ENCODE results near the gene IL10. TPM values are rescaled to one million over a fixed set of nuclear protein-coding genes. Genes with fewer than 3 reads are reported as not detected.

Gene IL10
- polyA plus RNA-seq, 1 of the 3 experiments (the other 2 are of a cell fraction): not detected

DNA sequence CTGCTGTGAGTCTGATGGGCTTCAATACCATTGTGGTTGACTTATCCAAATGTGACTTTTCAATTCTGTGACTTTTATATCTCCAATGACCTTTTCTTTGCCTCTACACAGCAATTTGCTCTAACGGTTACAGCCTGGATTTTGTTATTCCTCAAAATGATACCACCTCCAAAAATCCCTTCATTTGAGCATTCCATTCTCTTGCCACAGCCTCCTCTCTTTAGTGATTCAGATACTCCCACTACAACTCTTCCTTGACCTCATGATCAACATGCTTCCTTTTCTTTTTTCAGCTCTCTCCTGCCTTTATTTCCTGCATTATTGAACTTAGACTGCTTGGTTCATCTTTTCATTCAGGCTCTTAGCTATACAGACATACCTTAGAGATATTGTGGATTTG lies 18.3 kb downstream of the IL10 start:
- DNase-seq: no peak
- Histone ChIP-seq H2AFZ (ENCODE audit: low read depth) (no peak overlapping the region), H3K4me1 (ENCODE audit: control insufficient read depth in 1 of 2, insufficient read depth in 2 of 2, low read depth in 1 of 2, low read length in 1 of 2) (no peaks in the 10 kb centered on the region), H3K79me2 (ENCODE audit: insufficient read depth) (no peaks in the 10 kb centered on the region), H3K4me3 (ENCODE audit: low read depth in 2 of 2, low read length in 1 of 2) (no peak overlapping the region), H3F3A (replicated peaks; ENCODE audit: insufficient read depth) (no peaks in the 10 kb centered on the region), H3K9me2 (no peaks in the 10 kb centered on the region), H3K36me3 (replicated peaks in 1 of 2; ENCODE audit: control insufficient read depth in 1 of 2, insufficient read depth in 2 of 2, low read length in 1 of 2) (no peaks in the 10 kb centered on the region), H3K27ac (ENCODE audit: low read depth in 2 of 2, low read length in 1 of 2) (no peak overlapping the region), H4K20me1 (ENCODE audit: insufficient read depth) (no peaks in the 10 kb centered on the region), H3K9me3 (no peaks in the 10 kb centered on the region), H3K4me2 (no peak overlapping the region), H3K9ac (no peak overlapping the region), H3K27me3 (ENCODE audit: insufficient read depth) (no peaks in the 10 kb centered on the region)
- no peak for TF ChIP-seq RFX5 (IDR thresholded peaks at IDR 0.05; ENCODE audit: low read length)
- CTCF ChIA-PET: no interaction called here
- POLR2A ChIA-PET: no interaction called here
- 31% methylated on average over 1 of the region's 1 CpG for WGBS (ENCODE audit: low lambda C conversion rate)

DNA sequence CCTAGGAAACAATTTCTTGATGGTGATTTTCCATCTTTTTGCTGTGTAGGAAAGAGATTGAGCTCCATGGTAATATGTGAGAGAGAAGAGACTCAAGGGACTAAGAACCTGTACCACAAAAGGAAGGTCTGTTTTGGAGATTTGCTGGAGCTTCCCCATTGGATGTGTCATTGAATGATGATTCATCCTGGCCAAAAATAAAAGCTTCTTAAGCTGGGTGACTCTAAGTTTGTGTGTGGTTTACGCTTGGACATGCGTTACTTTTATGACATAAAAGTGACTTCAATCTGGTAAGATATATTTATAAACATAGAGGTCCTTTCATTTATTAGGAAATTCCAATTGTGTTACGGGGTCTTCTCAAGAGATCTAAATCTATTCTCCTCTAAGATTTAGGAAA lies 19.2 kb downstream of the IL10 start:
- DNase-seq: no peak
- ChIA-PET CTCF (interaction anchor here (1.0 to 1.7 kb wide), 2 partner anchors 8 to 18 kb away, joined by 4 to 5 read pairs; no protein-coding TSS in a partner anchor), POLR2A (no interaction called here)
- no peaks in the 10 kb centered on the region for H4K20me1 ChIP-seq (ENCODE audit: insufficient read depth)
- no peaks in the 10 kb centered on the region for H3F3A ChIP-seq (replicated peaks; ENCODE audit: insufficient read depth)
- WGBS (ENCODE audit: low lambda C conversion rate): 80% methylated on average over 3 of the region's 3 CpGs
- H3K27ac ChIP-seq (ENCODE audit: low read depth in 2 of 2, low read length in 1 of 2): no peak overlapping the region
- no peaks in the 10 kb centered on the region for H3K9me2 ChIP-seq
- H3K4me3 ChIP-seq (ENCODE audit: low read depth in 2 of 2, low read length in 1 of 2): no peak overlapping the region
- no peak overlapping the region for H3K9ac ChIP-seq
- no peak for TF ChIP-seq TCF12 (IDR thresholded peaks at IDR 0.05)
- no peak for TF ChIP-seq FOXM1 (IDR thresholded peaks at IDR 0.05; ENCODE audit: low read depth)
- TF ChIP-seq, protein P1, sequence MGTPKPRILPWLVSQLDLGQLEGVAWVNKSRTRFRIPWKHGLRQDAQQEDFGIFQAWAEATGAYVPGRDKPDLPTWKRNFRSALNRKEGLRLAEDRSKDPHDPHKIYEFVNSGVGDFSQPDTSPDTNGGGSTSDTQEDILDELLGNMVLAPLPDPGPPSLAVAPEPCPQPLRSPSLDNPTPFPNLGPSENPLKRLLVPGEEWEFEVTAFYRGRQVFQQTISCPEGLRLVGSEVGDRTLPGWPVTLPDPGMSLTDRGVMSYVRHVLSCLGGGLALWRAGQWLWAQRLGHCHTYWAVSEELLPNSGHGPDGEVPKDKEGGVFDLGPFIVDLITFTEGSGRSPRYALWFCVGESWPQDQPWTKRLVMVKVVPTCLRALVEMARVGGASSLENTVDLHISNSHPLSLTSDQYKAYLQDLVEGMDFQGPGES (IDR thresholded peaks at IDR 0.05; ENCODE audit: low read depth, low read length): no peak
- TF ChIP-seq, protein P2, sequence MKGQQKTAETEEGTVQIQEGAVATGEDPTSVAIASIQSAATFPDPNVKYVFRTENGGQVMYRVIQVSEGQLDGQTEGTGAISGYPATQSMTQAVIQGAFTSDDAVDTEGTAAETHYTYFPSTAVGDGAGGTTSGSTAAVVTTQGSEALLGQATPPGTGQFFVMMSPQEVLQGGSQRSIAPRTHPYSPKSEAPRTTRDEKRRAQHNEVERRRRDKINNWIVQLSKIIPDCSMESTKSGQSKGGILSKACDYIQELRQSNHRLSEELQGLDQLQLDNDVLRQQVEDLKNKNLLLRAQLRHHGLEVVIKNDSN (IDR thresholded peaks at IDR 0.05; ENCODE audit: borderline replicate concordance, low read depth): no peak
- TF ChIP-seq GABPA (IDR thresholded peaks at IDR 0.05; ENCODE audit: low read depth): no peak
- TF ChIP-seq TEAD4 (IDR thresholded peaks at IDR 0.05; ENCODE audit: borderline replicate concordance, insufficient read depth): no peak
- TF ChIP-seq GATA2 (CRISPR knock-in tag; IDR thresholded peaks at IDR 0.05): no peak
- TF ChIP-seq, protein P3, sequence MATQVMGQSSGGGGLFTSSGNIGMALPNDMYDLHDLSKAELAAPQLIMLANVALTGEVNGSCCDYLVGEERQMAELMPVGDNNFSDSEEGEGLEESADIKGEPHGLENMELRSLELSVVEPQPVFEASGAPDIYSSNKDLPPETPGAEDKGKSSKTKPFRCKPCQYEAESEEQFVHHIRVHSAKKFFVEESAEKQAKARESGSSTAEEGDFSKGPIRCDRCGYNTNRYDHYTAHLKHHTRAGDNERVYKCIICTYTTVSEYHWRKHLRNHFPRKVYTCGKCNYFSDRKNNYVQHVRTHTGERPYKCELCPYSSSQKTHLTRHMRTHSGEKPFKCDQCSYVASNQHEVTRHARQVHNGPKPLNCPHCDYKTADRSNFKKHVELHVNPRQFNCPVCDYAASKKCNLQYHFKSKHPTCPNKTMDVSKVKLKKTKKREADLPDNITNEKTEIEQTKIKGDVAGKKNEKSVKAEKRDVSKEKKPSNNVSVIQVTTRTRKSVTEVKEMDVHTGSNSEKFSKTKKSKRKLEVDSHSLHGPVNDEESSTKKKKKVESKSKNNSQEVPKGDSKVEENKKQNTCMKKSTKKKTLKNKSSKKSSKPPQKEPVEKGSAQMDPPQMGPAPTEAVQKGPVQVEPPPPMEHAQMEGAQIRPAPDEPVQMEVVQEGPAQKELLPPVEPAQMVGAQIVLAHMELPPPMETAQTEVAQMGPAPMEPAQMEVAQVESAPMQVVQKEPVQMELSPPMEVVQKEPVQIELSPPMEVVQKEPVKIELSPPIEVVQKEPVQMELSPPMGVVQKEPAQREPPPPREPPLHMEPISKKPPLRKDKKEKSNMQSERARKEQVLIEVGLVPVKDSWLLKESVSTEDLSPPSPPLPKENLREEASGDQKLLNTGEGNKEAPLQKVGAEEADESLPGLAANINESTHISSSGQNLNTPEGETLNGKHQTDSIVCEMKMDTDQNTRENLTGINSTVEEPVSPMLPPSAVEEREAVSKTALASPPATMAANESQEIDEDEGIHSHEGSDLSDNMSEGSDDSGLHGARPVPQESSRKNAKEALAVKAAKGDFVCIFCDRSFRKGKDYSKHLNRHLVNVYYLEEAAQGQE (IDR thresholded peaks at IDR 0.05; ENCODE audit: low read depth, low read length): no peak
- no peak for TF ChIP-seq NFIC (IDR thresholded peaks at IDR 0.05; ENCODE audit: borderline replicate concordance)
- TF ChIP-seq, protein P4, sequence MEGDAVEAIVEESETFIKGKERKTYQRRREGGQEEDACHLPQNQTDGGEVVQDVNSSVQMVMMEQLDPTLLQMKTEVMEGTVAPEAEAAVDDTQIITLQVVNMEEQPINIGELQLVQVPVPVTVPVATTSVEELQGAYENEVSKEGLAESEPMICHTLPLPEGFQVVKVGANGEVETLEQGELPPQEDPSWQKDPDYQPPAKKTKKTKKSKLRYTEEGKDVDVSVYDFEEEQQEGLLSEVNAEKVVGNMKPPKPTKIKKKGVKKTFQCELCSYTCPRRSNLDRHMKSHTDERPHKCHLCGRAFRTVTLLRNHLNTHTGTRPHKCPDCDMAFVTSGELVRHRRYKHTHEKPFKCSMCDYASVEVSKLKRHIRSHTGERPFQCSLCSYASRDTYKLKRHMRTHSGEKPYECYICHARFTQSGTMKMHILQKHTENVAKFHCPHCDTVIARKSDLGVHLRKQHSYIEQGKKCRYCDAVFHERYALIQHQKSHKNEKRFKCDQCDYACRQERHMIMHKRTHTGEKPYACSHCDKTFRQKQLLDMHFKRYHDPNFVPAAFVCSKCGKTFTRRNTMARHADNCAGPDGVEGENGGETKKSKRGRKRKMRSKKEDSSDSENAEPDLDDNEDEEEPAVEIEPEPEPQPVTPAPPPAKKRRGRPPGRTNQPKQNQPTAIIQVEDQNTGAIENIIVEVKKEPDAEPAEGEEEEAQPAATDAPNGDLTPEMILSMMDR (IDR thresholded peaks at IDR 0.05): no peak
- no peak for TF ChIP-seq RXRA (IDR thresholded peaks at IDR 0.05; ENCODE audit: borderline replicate concordance, low read depth)
- no peak for TF ChIP-seq MXI1 (IDR thresholded peaks at IDR 0.05; ENCODE audit: low read depth, low read length)
- H3K4me2 ChIP-seq: no peak overlapping the region
- H3K4me1 ChIP-seq (ENCODE audit: control insufficient read depth in 1 of 2, insufficient read depth in 2 of 2, low read depth in 1 of 2, low read length in 1 of 2): no peaks in the 10 kb centered on the region
- no peaks in the 10 kb centered on the region for H3K27me3 ChIP-seq (ENCODE audit: insufficient read depth)
- H2AFZ ChIP-seq (ENCODE audit: low read depth): no peak overlapping the region
- H3K9me3 ChIP-seq: no peaks in the 10 kb centered on the region
- H3K79me2 ChIP-seq (ENCODE audit: insufficient read depth): no peaks in the 10 kb centered on the region
- no peaks in the 10 kb centered on the region for H3K36me3 ChIP-seq (replicated peaks in 1 of 2; ENCODE audit: control insufficient read depth in 1 of 2, insufficient read depth in 2 of 2, low read length in 1 of 2)
